ENCODE results near the gene EMILIN3.

DNA sequence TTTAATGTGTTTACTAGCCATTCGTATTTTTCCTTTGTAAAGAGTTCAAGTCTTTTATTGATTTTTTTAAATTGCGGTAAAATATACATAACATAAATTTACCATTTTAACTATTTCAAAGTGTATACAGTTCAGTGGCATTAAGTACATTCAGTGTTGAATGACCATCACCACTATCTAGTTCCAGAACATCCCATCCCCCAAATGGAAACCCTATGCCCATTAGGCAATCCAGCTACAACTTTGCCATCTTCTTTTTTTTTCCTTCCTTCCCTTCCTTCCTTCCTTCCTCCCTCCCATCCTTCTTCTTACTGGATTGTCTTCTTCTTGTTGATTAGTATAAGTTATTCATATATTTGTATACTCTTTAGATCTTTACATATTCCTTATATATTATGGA, 17.4 kb downstream of the EMILIN3 start:
- TF ChIP-seq, protein P1, sequence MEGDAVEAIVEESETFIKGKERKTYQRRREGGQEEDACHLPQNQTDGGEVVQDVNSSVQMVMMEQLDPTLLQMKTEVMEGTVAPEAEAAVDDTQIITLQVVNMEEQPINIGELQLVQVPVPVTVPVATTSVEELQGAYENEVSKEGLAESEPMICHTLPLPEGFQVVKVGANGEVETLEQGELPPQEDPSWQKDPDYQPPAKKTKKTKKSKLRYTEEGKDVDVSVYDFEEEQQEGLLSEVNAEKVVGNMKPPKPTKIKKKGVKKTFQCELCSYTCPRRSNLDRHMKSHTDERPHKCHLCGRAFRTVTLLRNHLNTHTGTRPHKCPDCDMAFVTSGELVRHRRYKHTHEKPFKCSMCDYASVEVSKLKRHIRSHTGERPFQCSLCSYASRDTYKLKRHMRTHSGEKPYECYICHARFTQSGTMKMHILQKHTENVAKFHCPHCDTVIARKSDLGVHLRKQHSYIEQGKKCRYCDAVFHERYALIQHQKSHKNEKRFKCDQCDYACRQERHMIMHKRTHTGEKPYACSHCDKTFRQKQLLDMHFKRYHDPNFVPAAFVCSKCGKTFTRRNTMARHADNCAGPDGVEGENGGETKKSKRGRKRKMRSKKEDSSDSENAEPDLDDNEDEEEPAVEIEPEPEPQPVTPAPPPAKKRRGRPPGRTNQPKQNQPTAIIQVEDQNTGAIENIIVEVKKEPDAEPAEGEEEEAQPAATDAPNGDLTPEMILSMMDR (IDR thresholded peaks at IDR 0.05; ENCODE audit: insufficient read depth, low read length, poor library complexity, severe bottlenecking) = no peak
- TF ChIP-seq EZH2phosphoT487 (conservative IDR thresholded peaks at IDR 0.05; ENCODE audit: low read length) = no peak

Measured in SU-DHL-6 (cell line).